HepG2 (cell line): ENCODE results near the gene NR1H3. TPM values are rescaled to one million over a fixed set of nuclear protein-coding genes. Genes with fewer than 3 reads are reported as not detected.

Experiments used
- CBX5 ChIP-seq: sonication (generic); formaldehyde crosslinking; IDR thresholded peaks from 2 replicates; pipeline ENCODE4 v1.4.0; 2020; ENCODE audit warnings: missing genetic modification reagents, borderline replicate concordance
- FOXJ3 ChIP-seq: sonication (generic); formaldehyde crosslinking; IDR thresholded peaks from 2 replicates; pipeline ENCODE4 v1.4.0; 2020; ENCODE audit warnings: missing genetic modification reagents, mild to moderate bottlenecking, borderline replicate concordance
- JARID2 ChIP-seq: sonication (generic); formaldehyde crosslinking; IDR thresholded peaks from 2 replicates; pipeline ENCODE4 v1.8.1; 2023; ENCODE audit warnings: missing genetic modification reagents, inconsistent platforms; ENCODE audit not compliant: insufficient replicate concordance
- PRDM10 ChIP-seq: sonication (generic); formaldehyde crosslinking; IDR thresholded peaks from 2 replicates; pipeline ENCODE4 v1.4.0; 2020; ENCODE audit warnings: low read depth, missing genetic modification reagents
- THRA ChIP-seq: sonication (generic); formaldehyde crosslinking; IDR thresholded peaks from 2 replicates; pipeline ENCODE4 v1.4.0; 2020; ENCODE audit warnings: missing genetic modification reagents, borderline replicate concordance
- ZFP62 ChIP-seq: sonication (generic); formaldehyde crosslinking; IDR thresholded peaks from 2 replicates; pipeline ENCODE4 v1.4.0; 2020; ENCODE audit warnings: missing genetic modification reagents
- ZNF570 ChIP-seq: sonication (generic); formaldehyde crosslinking; IDR thresholded peaks from 2 replicates; pipeline ENCODE4 v1.4.0; 2020; ENCODE audit warnings: mild to moderate bottlenecking, missing genetic modification reagents, borderline replicate concordance
- polyA plus RNA-seq, 8 experiments: library from polyadenylated mRNA; depleted of rRNA in 3 of 8; stranded (reverse) in 7 of 8; unstranded in 1 of 8; fragments of >200 nt; fragmentation: Illumina TruSeq in 4 of 8; extraction: Trizol in 4 of 8; gene quantifications; 2 replicates each; pipeline versions ENCODE4 v1.2.1 to v1.2.3, GENCODE V29; 2011 to 2016; ENCODE audit warnings: low read depth in 4 of 8, missing spikeins in 1 of 8, mixed read lengths in 1 of 8; ENCODE audit not compliant: insufficient read depth in 1 of 8
- total RNA-seq, 5 experiments: library from RNA; depleted of rRNA; stranded (reverse); fragments of >200 nt; fragmentation: Illumina TruSeq; extraction: Trizol; gene quantifications; 2 replicates each; pipeline ENCODE4 v1.2.3, GENCODE V29; 2016; ENCODE audit warnings: low read depth in 1 of 5

The NR1H3 gene
- total and polyA plus RNA-seq, 2 of the 13 experiments (the other 11 are each of a cell fraction or from before 2014, with no cell fraction given): 41.8 to 102 TPM

- TF ChIP-seq PRDM10 (CRISPR knock-in tag) (no peak), JARID2 (CRISPR knock-in tag) (no peak), ZNF570 (CRISPR knock-in tag) (no peak), THRA (CRISPR knock-in tag) (no peak), CBX5 (CRISPR knock-in tag) (no peak), FOXJ3 (CRISPR knock-in tag) (no peak), ZFP62 (CRISPR knock-in tag) (no peak)
Observed at GRCh38 chr11:47271328-47271727, 13.5 kb downstream of the NR1H3 start (continued).
